Left hindlimb (tissue), 1 donor: ENCODE measurements around the gene CTNNA3.

Source experiments
- DNase-seq: peaks from one replicate; pipeline ENCODE4 v3.0.0-alpha.2; 2018

The CTNNA3 gene

GRCh38 chr10:66717231-66717981 is 978.6 kb downstream of the CTNNA3 start:
- DNase-seq: no peak

GRCh38 chr10:66714741-66715140 is 981.3 kb downstream of the CTNNA3 start:
- DNase-seq: no peak

DNA sequence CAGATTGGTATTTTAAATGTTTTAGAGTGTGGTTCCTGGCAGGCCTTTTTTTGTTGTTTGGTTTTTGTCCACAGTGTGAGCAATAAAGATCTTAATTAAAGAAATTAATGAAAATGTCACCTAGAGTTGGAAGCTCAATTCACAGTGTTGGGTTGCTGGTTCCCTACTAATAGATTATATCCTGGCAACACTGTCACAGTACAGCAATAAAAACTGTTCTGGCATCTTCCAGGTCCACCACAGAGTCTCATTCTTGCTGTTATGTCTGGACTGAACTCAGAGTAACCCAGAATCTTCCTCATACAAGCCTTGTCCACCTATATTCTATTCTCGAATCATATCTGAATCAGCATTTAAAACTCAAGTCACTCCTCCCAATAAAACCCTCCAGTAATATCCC is 982.6 kb downstream of the CTNNA3 start:
- no peak for DNase-seq

DNA sequence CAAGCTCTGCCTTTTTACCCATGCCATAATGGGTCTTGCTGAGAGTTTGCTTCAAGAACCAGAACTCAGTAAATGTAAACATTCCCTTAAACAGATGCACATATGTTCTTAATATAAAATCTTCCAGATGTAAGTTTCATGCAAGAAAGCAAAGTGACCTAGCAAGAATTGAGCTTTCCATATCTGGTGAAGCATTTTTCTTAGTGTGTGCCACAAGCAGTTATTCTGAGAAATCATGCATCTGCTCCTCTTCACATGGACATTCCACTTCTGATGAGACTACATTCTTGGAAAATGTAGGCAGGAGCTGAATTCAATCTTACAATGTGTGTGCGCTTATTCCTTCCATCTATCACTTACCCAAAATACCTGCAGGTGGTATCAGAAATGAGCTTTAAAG is 997.9 kb downstream of the CTNNA3 start:
- DNase-seq: no peak

- DNase-seq: no peak
Observed at GRCh38 chr10:66695046-66695445, 1000.9 kb downstream of the CTNNA3 start.

DNA sequence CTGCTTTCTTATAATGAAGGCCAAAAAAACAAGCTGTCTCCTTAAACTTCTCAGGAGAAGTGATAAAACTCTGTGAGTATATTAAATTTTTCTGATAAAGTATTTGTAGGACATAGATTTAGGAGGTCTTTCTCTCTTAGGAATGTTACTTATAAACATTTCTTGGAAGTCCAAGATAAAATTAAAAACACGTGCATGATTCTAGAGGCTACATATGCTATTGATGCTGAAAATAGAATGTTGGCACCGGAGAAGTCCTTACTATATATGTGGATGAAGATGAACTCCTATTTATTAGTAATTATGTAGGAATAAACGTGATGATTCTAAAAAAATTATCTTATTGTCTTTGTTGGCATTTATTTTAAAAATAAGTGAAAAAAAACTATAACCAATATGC is 1011.4 kb downstream of the CTNNA3 start:
- no peak for DNase-seq

- DNase-seq: no peak
Observed at GRCh38 chr10:66680886-66681285, 1015.1 kb downstream of the CTNNA3 start.

DNA sequence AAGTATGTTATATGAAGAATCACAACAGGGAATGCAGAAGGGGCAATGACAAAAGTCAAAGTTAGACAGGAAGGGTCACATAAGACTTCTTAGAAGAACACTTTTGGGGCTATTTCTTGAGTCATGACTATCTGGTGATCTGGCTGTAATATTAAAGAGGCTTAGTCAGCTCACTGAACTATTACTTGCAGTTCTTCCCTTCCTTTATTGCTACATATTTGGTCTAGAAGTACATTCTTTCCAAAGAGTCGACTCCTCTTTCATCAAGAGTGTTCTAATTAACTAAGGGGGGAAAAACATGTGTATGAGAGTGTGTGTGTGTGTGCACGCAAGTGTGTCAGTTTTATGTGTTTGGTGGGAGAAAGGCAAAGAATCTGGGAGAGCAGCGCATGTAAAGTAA is 1017.5 kb downstream of the CTNNA3 start:
- DNase-seq: no peak

DNA sequence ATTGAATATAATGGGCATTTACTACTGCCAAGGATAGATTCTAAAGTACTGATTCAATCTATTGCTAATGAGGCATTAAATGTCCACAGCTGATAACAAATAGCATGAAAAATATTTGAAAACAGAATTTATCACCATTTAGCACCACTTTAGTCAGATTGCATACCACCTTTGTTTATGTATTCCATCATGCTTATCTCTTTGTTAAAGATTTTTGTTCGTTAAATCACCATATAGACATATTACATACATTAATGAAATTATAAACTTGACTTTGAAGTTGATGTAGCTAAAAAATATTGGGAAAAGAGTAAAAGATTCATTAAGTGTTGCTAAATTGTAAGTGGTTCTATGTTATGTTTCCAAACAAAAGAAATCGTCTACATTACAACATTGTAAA is 1022.9 kb downstream of the CTNNA3 start:
- no peak for DNase-seq

DNA sequence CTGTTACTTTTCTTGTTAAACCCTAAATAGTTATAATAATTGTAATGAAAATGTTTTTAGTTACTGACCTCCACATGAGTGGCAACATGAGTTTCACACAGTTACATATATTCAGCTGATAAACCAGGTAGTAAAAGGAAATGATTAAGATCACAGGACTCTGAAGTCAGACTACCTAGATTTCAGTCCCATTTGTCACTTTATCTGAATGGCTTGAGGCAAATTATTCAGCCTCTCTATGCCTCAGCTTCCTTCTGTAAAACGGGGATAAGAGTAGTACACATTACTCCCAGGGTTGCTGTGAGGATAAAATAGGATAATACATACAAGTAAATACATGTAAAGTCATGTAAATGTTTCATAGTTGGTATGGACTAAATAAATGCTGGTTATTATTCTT is 1024.4 kb downstream of the CTNNA3 start:
- no peak for DNase-seq

DNA sequence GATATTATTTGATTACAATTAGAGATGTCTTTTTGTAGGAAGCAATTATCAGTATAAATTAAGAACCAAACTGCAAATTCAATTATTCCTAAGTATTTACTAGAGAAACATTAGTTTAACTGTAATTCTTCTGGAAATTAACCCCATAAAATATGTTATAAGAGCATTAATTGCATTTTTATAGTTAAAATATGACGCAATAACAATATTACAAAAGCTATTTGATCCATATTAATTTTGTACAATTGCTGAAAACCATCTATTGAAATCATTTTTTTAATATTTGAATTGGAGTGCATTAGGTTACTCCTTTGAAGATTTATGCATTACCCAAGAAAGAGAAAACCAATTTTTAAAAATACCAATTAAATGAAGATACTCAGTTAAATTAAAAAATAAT is 1024.9 kb downstream of the CTNNA3 start:
- DNase-seq: no peak

DNA sequence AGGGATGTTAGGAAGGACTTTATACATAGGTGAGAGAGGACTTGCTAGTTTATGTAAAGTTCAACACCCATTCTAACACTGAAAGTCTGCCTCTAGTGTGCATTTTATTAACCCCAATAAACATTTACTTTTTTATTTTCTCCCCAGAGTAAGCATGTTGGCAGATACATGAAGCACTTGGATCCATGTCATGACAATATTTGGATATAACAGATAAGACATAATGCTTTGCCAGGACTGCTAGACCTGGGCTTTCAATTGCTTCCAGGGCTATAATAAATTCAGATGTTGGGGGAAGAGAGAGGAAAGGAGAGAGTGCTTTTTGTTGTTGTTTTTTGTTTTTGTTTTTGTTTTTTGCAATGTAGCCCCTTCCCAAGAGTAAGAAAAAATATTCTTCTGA is 1039.5 kb downstream of the CTNNA3 start:
- no peak for DNase-seq

- DNase-seq: no peak
Observed at GRCh38 chr10:66654861-66655260, 1041.1 kb downstream of the CTNNA3 start.

DNA sequence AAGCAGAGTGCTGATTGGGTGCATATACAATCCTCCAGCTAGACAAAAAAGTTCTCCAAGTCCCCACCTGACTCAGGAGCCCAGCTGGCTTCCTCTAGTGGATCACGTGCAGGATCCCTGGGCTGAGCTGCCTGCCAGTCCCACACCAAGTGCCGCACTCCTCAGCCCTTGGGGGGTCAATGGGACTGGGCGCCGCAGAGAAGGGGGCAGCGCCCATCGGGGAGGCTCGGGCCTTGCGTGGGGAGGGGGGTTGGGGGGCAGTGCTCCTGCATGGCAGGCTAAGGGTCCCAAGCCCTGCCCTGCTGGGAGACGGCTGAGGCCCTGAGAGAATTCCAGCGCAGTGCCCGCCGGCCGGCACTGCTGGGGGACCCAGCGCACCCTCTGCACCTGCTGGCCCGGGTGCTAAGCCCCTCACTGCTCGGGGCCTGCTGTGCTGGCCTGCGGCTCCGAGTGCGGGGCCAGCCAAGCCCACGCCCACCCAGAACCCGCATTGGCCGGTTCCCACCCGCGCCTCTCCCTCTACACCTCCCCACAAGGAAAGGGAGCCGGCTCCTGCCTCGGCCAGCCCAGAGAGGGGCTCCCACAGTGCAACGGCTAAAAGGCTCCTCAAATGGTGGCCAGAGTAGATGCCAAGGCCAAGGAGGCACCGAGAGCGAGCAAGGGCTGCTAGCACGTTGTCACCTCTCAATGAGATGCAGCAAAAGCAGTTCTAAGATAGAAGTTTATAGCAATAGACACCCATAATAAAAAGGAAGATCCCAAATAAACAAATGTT is 1044.5 kb downstream of the CTNNA3 start:
- DNase-seq: no peak

DNA sequence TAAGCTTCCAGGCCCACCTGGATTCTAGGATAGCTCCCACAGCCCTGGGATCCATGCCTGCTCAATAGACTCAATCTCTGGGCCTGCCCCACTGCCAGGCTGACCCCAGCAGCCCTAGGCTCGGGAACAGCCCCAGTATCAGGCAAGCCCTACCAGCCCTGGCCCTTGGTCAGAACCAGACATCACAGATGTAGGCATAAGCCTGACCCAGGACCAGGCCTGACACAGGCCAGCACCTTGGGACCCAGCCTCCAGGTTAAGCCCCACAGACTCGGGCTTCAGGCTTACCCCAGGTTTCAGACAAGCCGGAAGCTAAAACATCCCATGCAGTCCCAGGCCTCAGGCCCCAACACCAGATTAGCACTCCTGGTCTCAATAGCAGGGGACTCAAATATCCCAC is 1046.4 kb downstream of the CTNNA3 start:
- no peak for DNase-seq

DNA sequence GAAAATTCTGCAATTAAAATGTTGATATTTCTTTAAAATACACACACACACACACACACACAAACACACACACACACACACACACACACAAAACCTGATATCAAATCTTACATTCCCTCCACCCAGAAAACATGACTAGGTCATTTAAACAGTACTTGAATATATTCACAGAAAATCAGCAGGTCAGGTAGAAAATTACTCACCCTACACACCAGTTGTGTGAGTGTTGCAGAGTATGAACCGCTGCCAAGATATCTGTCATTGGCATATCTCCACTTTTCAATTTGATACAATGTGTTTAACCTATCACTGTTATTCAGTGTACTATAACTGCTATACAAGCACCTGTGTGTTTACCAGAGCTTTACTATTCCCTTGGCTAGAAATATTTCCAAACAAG is 1053.8 kb downstream of the CTNNA3 start:
- no peak for DNase-seq

GRCh38 chr10:66639371-66639770 is 1056.6 kb downstream of the CTNNA3 start:
- no peak for DNase-seq

- no peak for DNase-seq
Observed at GRCh38 chr10:66637273-66638036, 1058.5 kb downstream of the CTNNA3 start.

DNA sequence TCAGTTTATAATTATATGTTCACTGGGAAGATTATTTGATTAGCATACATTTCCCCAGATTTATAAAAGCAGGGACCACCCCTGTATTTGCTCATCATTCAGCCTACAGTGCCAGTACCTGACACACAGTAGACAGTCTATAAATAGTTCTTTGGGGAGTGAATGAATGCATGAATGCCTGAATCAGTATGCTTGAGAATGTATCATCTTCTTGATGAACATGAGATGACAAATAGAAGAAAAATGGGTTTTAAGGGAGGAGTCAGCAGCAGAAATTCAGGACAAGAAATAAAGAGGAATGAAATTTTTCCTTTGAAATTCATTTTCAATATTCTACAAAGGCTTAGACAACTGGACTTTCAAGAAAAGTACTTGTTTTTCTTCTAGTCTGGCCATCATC is 1066.0 kb downstream of the CTNNA3 start:
- no peak for DNase-seq

DNA sequence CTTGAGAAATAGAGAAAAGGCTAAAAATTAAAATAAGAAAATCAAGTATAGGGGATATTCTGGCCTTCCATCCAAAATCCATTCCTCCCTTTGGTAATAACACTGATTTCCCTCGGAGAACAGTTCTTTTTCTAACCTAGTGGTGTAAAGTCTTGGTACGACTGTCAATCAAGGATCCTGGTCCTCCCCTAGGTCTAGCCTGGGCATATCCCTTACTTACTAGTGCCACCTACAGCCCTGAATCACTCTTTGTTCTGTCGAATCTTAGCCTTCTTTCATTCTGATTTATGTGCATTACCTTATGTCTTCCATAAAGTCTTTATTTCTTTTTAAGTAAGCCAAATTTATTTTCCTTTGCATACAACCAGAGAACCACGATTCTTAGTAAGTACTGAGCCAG is 1068.8 kb downstream of the CTNNA3 start:
- DNase-seq: no peak

DNA sequence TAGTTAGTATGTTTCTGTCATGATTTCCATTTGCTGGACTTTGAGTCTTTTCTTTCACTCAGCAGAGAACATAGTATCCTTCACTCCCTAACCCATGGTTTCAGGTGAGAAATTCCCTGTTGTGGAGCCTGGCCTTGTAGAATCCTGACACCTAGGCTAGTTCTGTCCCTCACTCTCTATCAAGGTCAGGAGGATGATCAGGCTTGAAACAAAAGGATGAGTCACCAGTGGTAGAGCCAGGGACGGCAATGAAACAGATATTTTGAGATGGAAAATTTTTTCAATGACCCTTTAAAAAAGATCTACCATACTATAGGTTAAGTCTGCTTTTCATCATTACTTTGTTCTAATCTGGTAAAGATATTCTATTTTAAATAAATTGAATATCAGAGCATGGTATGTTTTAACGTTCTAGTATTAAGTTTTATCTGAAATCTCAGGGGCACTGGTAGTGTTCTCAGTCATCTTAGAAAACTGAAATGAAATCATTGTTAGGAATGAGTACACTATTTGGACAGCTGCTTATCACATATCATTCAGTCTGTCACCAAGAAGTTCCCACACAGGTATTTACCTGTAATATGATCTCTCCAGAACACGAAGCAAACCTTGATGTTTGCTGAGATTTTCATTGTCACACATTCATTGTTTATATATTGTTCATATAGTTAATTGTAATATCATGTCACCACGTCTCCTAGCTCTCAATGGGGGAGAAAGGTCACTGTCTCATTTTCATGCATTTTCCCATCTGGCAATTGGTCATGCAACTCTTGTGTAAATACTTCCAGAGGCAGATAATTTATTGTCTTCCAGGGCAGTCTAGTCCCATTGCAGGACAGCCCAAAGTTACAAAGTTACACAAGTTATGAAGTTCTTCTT is 1070.0 kb downstream of the CTNNA3 start:
- no peak for DNase-seq

- no peak for DNase-seq
Observed at GRCh38 chr10:66622050-66622449, 1073.9 kb downstream of the CTNNA3 start.

DNA sequence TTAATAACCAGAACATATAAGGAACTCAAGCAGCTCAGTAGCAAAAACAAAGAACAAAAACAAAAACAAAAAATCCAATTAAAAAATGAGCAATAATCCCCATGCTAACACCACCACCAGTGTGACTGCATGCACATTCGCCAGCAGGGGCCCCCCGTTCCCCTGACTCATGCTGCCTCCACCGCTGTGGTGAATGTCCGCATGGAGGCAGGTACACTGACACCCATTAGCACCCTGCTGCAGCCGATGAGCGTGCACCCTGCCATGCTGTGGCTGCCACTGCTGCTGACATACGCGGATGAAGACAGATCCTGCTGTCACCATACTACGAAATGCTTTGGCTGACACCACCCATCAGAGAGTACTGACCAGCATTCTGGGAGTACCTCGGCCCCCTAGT is 1091.8 kb downstream of the CTNNA3 start:
- no peak for DNase-seq
